ENCODE data around the gene TTC23. TPM values are rescaled to one million over a fixed set of nuclear protein-coding genes. Genes with fewer than 3 reads are reported as not detected.

TTC23 gene
- polyA plus RNA-seq, 1 donor (not counting 4 experiments of a cell fraction or from before 2014, with no cell fraction given), result 6.7 TPM

- DNase-seq (ENCODE audit: low read depth, low spot score) (no peak), FAIRE-seq (no peak)
- Histone ChIP-seq H3K27ac (ENCODE audit: control insufficient read depth, insufficient read depth, low read length) (no peak overlapping the region), H4K20me1 (ENCODE audit: control insufficient read depth, extremely low read depth, insufficient read depth, low read length) (no peaks in the 10 kb centered on the region), H3K9me1 (ENCODE audit: control insufficient read depth, extremely low read depth, insufficient read depth, low read length) (no peaks in the 10 kb centered on the region), H3K9ac (ENCODE audit: control insufficient read depth, extremely low read depth, insufficient read depth, low read length) (no peak overlapping the region), H3K4me3 (ENCODE audit: control insufficient read depth in 2 of 3, extremely low read depth in 1 of 3, insufficient read depth in 2 of 3, low read depth in 1 of 3, low read length in 3 of 3) (no peak overlapping the region), H3K27me3 (ENCODE audit: control insufficient read depth, extremely low read depth, insufficient read depth, low read length) (no peaks in the 10 kb centered on the region), H3K4me1 (ENCODE audit: control insufficient read depth, extremely low read depth, insufficient read depth, low read length) (no peaks in the 10 kb centered on the region), H3K9me3 (ENCODE audit: control insufficient read depth, low read depth, low read length) (no peaks in the 10 kb centered on the region), H3K4me2 (ENCODE audit: control insufficient read depth, extremely low read depth, insufficient read depth, low read depth, low read length) (no peak overlapping the region), H3K79me2 (ENCODE audit: control insufficient read depth, insufficient read depth, low read length) (no peaks in the 10 kb centered on the region), H2AFZ (ENCODE audit: control insufficient read depth, low read length) (no peak overlapping the region), H3K36me3 (ENCODE audit: control insufficient read depth in 2 of 2, extremely low read depth in 1 of 2, insufficient read depth in 2 of 2, low read length in 2 of 2) (peaks cover 0 to 5% of the 10 kb centered on the region in 2 experiments)
- dilution Hi-C loops (cut with MboI; ENCODE audit: extremely low pct_ligation_motif_present, low sequenced_read_pairs), result no loop called here
- TF ChIP-seq EZH2 (IDR thresholded peaks at IDR 0.05; ENCODE audit: low read length), result no peak
- no peak for TF ChIP-seq CTCF (optimal IDR thresholded peaks at IDR 0.05 in 1 of 3, IDR thresholded peaks at IDR 0.05 in 1 of 3, conservative IDR thresholded peaks at IDR 0.05 in 1 of 3; ENCODE audit: extremely low read depth in 1 of 3, insufficient read depth in 2 of 3, low read length in 3 of 3)
Observed at GRCh38 chr15:99232740-99233139, 16.6 kb downstream of the TTC23 start.

GRCh38 chr15:99230867-99231266, 18.5 kb downstream of the TTC23 start:
- Histone ChIP-seq H3K4me3 (ENCODE audit: control insufficient read depth in 2 of 3, extremely low read depth in 1 of 3, insufficient read depth in 2 of 3, low read depth in 1 of 3, low read length in 3 of 3) (no peak overlapping the region), H3K4me1 (ENCODE audit: control insufficient read depth, extremely low read depth, insufficient read depth, low read length) (no peaks in the 10 kb centered on the region), H3K27me3 (ENCODE audit: control insufficient read depth, extremely low read depth, insufficient read depth, low read length) (no peaks in the 10 kb centered on the region), H2AFZ (ENCODE audit: control insufficient read depth, low read length) (no peak overlapping the region), H3K9me1 (ENCODE audit: control insufficient read depth, extremely low read depth, insufficient read depth, low read length) (no peaks in the 10 kb centered on the region), H3K27ac (ENCODE audit: control insufficient read depth, insufficient read depth, low read length) (no peak overlapping the region), H4K20me1 (ENCODE audit: control insufficient read depth, extremely low read depth, insufficient read depth, low read length) (no peaks in the 10 kb centered on the region), H3K36me3 (ENCODE audit: control insufficient read depth in 2 of 2, extremely low read depth in 1 of 2, insufficient read depth in 2 of 2, low read length in 2 of 2) (peaks cover 0 to 7% of the 10 kb centered on the region in 2 experiments), H3K9me3 (ENCODE audit: control insufficient read depth, low read depth, low read length) (no peaks in the 10 kb centered on the region), H3K9ac (ENCODE audit: control insufficient read depth, extremely low read depth, insufficient read depth, low read length) (no peak overlapping the region), H3K79me2 (ENCODE audit: control insufficient read depth, insufficient read depth, low read length) (no peaks in the 10 kb centered on the region), H3K4me2 (ENCODE audit: control insufficient read depth, extremely low read depth, insufficient read depth, low read depth, low read length) (no peak overlapping the region)
- DNase-seq (ENCODE audit: low read depth, low spot score) (no peak), FAIRE-seq (no peak)
- TF ChIP-seq CTCF (optimal IDR thresholded peaks at IDR 0.05 in 1 of 3, IDR thresholded peaks at IDR 0.05 in 1 of 3, conservative IDR thresholded peaks at IDR 0.05 in 1 of 3; ENCODE audit: extremely low read depth in 1 of 3, insufficient read depth in 2 of 3, low read length in 3 of 3) (no peak), EZH2 (IDR thresholded peaks at IDR 0.05; ENCODE audit: low read length) (no peak)
- dilution Hi-C loops (cut with MboI; ENCODE audit: extremely low pct_ligation_motif_present, low sequenced_read_pairs), result no loop called here
